Ammon's horn (tissue), 1 donor: Measurements from ENCODE around the gene SF3B6.

Experiments
- DNase-seq: peaks from one replicate; pipeline ENCODE4 v3.0.0-alpha.2; 2016; ENCODE audit warnings: low spot score

The SF3B6 gene

DNA sequence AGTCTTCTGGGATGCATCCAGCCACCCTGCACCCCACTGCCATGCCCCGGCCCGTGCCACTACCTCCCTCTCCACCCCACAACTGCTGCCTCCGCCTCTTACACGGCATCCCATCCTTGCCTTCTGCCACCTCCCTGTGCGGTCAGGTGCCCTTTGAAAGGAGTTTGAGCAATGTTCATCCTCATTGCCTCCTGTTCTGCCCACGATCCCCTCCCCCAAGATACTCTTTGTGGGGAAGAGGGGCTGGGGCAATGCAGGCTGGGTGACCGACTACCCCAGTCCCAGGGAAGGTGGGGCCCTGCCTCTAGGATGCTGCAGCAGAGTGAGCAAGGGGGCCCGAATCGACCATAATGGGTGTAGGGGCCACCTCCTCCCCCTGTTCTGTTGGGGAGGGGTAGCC is 57.9 kb downstream of the SF3B6 start:
- DNase-seq = no peak

GRCh38 chr2:24017711-24018110 is 58.4 kb downstream of the SF3B6 start:
- DNase-seq = no peak
